Measurements from ENCODE around the gene LRRC2. TPM values are rescaled to one million over a fixed set of nuclear protein-coding genes. Genes with fewer than 3 reads are reported as not detected.

The LRRC2 gene
- total and polyA plus RNA-seq, 2 donors (not counting 3 experiments of a cell fraction or from before 2014, with no cell fraction given): 0.14 to 0.73 TPM

DNA sequence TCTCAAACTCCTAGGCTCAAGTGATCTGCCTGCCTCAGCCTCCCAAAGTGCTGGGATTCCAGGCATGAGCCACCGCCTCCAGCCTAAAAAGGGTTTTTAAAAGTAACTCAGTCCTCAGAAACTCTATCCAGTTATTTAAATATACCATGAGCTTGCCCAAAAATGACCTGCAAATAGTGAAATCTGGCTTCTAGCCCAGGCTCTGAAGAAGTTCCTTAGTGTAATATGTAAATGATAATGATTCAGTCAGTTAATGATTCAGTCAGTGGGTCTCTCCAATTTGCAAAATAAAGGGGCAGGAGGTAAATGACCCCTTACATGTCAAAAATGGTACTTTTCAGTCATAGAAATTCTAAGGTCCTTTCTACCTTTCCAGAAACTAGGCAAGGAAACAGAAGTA lies 28.8 kb downstream of the LRRC2 start:
- Histone ChIP-seq H3K36me3 (ENCODE audit: control insufficient read depth in 2 of 2, extremely low read depth in 1 of 2, insufficient read depth in 2 of 2, low read length in 2 of 2) (no peaks in the 10 kb centered on the region), H4K20me1 (replicated peaks; ENCODE audit: control insufficient read depth, extremely low read depth, insufficient read depth, low read length) (no peaks in the 10 kb centered on the region), H3K9me1 (replicated peaks; ENCODE audit: control insufficient read depth, extremely low read depth, insufficient read depth, low read length) (no peaks in the 10 kb centered on the region), H3K4me2 (ENCODE audit: insufficient read depth, low read length) (no peak overlapping the region), H3K4me3 (replicated peaks in 1 of 3; ENCODE audit: insufficient read depth in 1 of 3, low read depth in 1 of 3, low read length in 3 of 3) (no peak overlapping the region), H3K9ac (replicated peaks; ENCODE audit: extremely low read depth, insufficient read depth, low read length) (no peak overlapping the region), H3K27ac (ENCODE audit: insufficient read depth, low read depth, low read length) (no peak overlapping the region), H3K27me3 (ENCODE audit: control insufficient read depth in 2 of 2, insufficient read depth in 2 of 2, low read length in 2 of 2) (peaks cover 0 to 4% of the 10 kb centered on the region in 2 experiments), H2AFZ (ENCODE audit: low read depth, low read length) (no peak overlapping the region), H3K4me1 (ENCODE audit: control insufficient read depth, extremely low read depth, insufficient read depth, low read length) (peaks cover 14% of the 10 kb centered on the region), H3K79me2 (ENCODE audit: control insufficient read depth, insufficient read depth, low read length) (no peaks in the 10 kb centered on the region), H3K9me3 (replicated peaks; ENCODE audit: control insufficient read depth, insufficient read depth, low read length) (no peaks in the 10 kb centered on the region)
- DNase-seq (ENCODE audit: low read depth, low spot score) (no peak), FAIRE-seq (no peak)
- TF ChIP-seq FOS (IDR thresholded peaks at IDR 0.05; ENCODE audit: borderline replicate concordance, insufficient read depth, low read length) (no peak), GATA2 (IDR thresholded peaks at IDR 0.05; ENCODE audit: insufficient read depth, insufficient read length, low read depth, low read length) (no peak), EZH2 (IDR thresholded peaks at IDR 0.05; ENCODE audit: borderline replicate concordance, low read depth, low read length, severe bottlenecking) (no peak), JUN (IDR thresholded peaks at IDR 0.05; ENCODE audit: borderline replicate concordance, insufficient read depth, insufficient read length, low read depth) (no peak), POLR2AphosphoS5 (IDR thresholded peaks at IDR 0.05; ENCODE audit: insufficient read depth, low read depth, low read length) (no peak), MYC (IDR thresholded peaks at IDR 0.05; ENCODE audit: low read depth, low read length) (no peak), POLR2A (IDR thresholded peaks at IDR 0.05; ENCODE audit: low read depth, low read length) (no peak)
- TF ChIP-seq, protein P1, sequence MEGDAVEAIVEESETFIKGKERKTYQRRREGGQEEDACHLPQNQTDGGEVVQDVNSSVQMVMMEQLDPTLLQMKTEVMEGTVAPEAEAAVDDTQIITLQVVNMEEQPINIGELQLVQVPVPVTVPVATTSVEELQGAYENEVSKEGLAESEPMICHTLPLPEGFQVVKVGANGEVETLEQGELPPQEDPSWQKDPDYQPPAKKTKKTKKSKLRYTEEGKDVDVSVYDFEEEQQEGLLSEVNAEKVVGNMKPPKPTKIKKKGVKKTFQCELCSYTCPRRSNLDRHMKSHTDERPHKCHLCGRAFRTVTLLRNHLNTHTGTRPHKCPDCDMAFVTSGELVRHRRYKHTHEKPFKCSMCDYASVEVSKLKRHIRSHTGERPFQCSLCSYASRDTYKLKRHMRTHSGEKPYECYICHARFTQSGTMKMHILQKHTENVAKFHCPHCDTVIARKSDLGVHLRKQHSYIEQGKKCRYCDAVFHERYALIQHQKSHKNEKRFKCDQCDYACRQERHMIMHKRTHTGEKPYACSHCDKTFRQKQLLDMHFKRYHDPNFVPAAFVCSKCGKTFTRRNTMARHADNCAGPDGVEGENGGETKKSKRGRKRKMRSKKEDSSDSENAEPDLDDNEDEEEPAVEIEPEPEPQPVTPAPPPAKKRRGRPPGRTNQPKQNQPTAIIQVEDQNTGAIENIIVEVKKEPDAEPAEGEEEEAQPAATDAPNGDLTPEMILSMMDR (IDR thresholded peaks at IDR 0.05; ENCODE audit: extremely low read depth in 1 of 2, insufficient read depth in 1 of 2, low read depth in 1 of 2, low read length in 2 of 2): no peak
- TF ChIP-seq, protein P2, sequence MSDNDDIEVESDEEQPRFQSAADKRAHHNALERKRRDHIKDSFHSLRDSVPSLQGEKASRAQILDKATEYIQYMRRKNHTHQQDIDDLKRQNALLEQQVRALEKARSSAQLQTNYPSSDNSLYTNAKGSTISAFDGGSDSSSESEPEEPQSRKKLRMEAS (IDR thresholded peaks at IDR 0.05; ENCODE audit: insufficient read depth, insufficient read length): no peak
- no TSS peak for BruUV-seq (replicated peaks)
- CTCF ChIA-PET: interaction anchor here (1.2 kb wide), 1 partner anchor 92 kb away, joined by 3 read pairs; no protein-coding TSS in a partner anchor
- intact Hi-C loops (cut with micrococcal nuclease) (no loop called here), dilution Hi-C loops (cut with MboI; ENCODE audit: extremely low pct_ligation_motif_present, low sequenced_read_pairs) (no loop called here)
- POLR2A ChIA-PET: no interaction called here
